DOHH2 (cell line): Measurements from ENCODE around the gene LLPH.

Source experiments
- EZH2phosphoT487 ChIP-seq: fragments of 200-600 bp; sonication (generic); IDR thresholded peaks from 2 replicates; pipeline ENCODE4 v1.6.1; 2017; ENCODE audit warnings: borderline replicate concordance, mild to moderate bottlenecking, antibody characterized with exemption, low read length, moderate library complexity, mixed read lengths
- TF ChIP-seq, protein P1 (sequence below): fragments of 200-600 bp; sonication (generic); IDR thresholded peaks from one replicate; pipeline ENCODE4 v1.5.1; 2014; ENCODE audit warnings: antibody characterized with exemption, mild to moderate bottlenecking, low read depth, low read length; ENCODE audit not compliant: poor library complexity, severe bottlenecking

DNA sequence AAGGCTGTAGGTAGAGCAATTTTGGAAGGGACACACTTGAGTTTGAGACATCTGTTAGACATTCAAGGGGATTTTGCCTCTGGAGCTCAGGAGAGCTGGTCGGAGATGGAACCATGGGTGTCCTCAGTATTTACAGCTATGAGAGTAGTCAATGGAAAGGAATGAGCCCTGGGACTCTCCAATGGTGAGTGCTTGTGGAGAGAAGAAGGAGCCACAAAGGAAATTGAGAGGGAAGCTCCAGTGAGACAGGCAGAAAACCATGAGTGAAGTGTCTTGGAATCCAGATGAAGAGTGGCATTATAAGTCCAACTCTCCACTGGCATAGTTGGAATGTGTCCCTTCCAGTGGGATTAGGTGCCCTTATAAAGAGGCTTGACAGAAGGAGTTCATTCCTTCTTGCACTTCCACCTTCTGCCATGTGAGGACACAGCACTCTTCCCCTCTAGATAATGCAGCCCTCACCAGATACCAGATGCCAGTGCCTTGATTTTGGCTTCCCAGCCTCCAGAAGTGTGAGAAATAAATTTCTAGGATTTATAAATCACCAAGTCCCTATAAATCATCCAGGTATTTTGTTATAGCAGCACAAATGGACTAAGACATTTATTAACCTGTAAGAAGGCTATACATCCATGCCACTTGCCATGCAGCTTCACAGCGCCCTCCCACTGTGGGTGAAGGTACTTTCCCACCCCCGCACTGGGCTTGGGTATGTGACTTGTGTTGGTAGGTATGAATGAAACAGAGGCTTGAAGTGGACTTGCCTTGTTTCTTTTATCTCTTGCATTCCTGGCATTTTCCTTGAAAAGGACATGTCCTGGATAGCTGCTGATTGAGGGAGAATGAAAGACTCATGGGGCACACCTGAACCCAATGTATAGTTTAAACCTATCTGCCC is 27.3 kb downstream of the LLPH start:
- TF ChIP-seq, protein P1, sequence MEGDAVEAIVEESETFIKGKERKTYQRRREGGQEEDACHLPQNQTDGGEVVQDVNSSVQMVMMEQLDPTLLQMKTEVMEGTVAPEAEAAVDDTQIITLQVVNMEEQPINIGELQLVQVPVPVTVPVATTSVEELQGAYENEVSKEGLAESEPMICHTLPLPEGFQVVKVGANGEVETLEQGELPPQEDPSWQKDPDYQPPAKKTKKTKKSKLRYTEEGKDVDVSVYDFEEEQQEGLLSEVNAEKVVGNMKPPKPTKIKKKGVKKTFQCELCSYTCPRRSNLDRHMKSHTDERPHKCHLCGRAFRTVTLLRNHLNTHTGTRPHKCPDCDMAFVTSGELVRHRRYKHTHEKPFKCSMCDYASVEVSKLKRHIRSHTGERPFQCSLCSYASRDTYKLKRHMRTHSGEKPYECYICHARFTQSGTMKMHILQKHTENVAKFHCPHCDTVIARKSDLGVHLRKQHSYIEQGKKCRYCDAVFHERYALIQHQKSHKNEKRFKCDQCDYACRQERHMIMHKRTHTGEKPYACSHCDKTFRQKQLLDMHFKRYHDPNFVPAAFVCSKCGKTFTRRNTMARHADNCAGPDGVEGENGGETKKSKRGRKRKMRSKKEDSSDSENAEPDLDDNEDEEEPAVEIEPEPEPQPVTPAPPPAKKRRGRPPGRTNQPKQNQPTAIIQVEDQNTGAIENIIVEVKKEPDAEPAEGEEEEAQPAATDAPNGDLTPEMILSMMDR: peak; percentile 35
- no peak for TF ChIP-seq EZH2phosphoT487
